Measurements from ENCODE around the gene RAD21L1. TPM values are rescaled to one million over a fixed set of nuclear protein-coding genes. Genes with fewer than 3 reads are reported as not detected.

Gene RAD21L1
- total RNA-seq, 2 donors from 2014 or later, result 1.4 TPM; not detected in 1

DNA sequence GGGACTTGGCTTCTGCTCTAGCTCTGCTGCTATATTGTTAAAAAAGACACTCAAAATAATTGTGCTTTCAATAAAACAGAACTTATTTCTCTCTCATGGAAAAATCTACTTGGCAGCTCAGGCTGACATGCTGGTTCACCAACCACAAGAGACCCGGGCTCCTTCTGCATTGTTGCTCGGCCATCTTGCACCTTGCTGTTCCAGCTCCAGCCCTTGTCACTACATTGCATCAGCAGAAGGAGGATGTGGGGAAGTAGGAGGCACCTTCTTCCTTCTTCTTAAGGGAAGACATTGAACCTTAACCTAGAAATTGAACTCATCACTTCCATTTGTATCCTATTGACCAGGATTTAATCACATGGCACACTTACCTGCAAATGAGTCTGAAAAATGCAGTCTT lies 29.2 kb upstream of the RAD21L1 start:
- TF ChIP-seq CTCF (conservative IDR thresholded peaks at IDR 0.05), result no peak
- Mint-ChIP-seq H3K27ac (no peak overlapping the region), H3K9me3 (no peaks in the 10 kb centered on the region), H3K27me3 (ENCODE audit: insufficient read depth) (peaks cover 30% of the 10 kb centered on the region), H3K36me3 (ENCODE audit: low read depth) (no peaks in the 10 kb centered on the region), H3K4me1 (no peaks in the 10 kb centered on the region), H3K4me3 (no peak overlapping the region)
- Histone ChIP-seq H3K9me3 (ENCODE audit: control insufficient read depth, low read length) (no peaks in the 10 kb centered on the region), H3K4me1 (ENCODE audit: control insufficient read depth, insufficient read depth, low read length) (no peaks in the 10 kb centered on the region), H3K27ac (ENCODE audit: low read depth, low read length) (no peak overlapping the region), H3K36me3 (ENCODE audit: control insufficient read depth, insufficient read depth, low read length) (no peaks in the 10 kb centered on the region), H3K9ac (ENCODE audit: extremely low read depth, low read length, poor library complexity, severe bottlenecking) (no peak overlapping the region), H3K27me3 (ENCODE audit: control insufficient read depth, insufficient read depth, low read length, poor library complexity, severe bottlenecking) (peaks cover 10% of the 10 kb centered on the region), H3K4me3 (ENCODE audit: low read length) (no peak overlapping the region)
- 93% methylated on average over 2 of the region's 2 CpGs; no CpG with 5 or more reads in 1 of the 2 experiments for WGBS, 2 experiments (ENCODE audit: insufficient coverage in 1 of 2, insufficient read length in 1 of 2)
- no peak for DNase-seq

- Mint-ChIP-seq H3K4me1 (no peaks in the 10 kb centered on the region), H3K9me3 (no peaks in the 10 kb centered on the region), H3K27me3 (ENCODE audit: insufficient read depth) (peaks cover 31% of the 10 kb centered on the region), H3K4me3 (no peak overlapping the region), H3K27ac (no peak overlapping the region), H3K36me3 (ENCODE audit: low read depth) (no peaks in the 10 kb centered on the region)
- Histone ChIP-seq H3K27ac (ENCODE audit: low read depth, low read length) (no peak overlapping the region), H3K36me3 (ENCODE audit: control insufficient read depth, insufficient read depth, low read length) (no peaks in the 10 kb centered on the region), H3K9ac (ENCODE audit: extremely low read depth, low read length, poor library complexity, severe bottlenecking) (no peak overlapping the region), H3K4me3 (ENCODE audit: low read length) (no peak overlapping the region), H3K4me1 (ENCODE audit: control insufficient read depth, insufficient read depth, low read length) (no peaks in the 10 kb centered on the region), H3K9me3 (ENCODE audit: control insufficient read depth, low read length) (no peaks in the 10 kb centered on the region), H3K27me3 (ENCODE audit: control insufficient read depth, insufficient read depth, low read length, poor library complexity, severe bottlenecking) (peaks cover 10% of the 10 kb centered on the region)
- DNase-seq, result no peak
- 89 to 92% methylated on average over 7 of the region's 7 CpGs for WGBS, 2 experiments (ENCODE audit: insufficient coverage in 1 of 2, insufficient read length in 1 of 2)
- no peak for TF ChIP-seq CTCF (conservative IDR thresholded peaks at IDR 0.05)
Observed at GRCh38 chr20:1197801-1198200, 28.0 kb upstream of the RAD21L1 start.

GRCh38 chr20:1198751-1199150 lies 27.1 kb upstream of the RAD21L1 start:
- no peak overlapping the region for H3K27ac ChIP-seq (ENCODE audit: low read depth, low read length)
- no peak for TF ChIP-seq CTCF (conservative IDR thresholded peaks at IDR 0.05)
- H3K4me3 ChIP-seq (ENCODE audit: low read length), result no peak overlapping the region
- H3K4me3 Mint-ChIP-seq, result no peak overlapping the region
- no peak overlapping the region for H3K27ac Mint-ChIP-seq
- peaks cover 31% of the 10 kb centered on the region for H3K27me3 Mint-ChIP-seq (ENCODE audit: insufficient read depth)
- H3K4me1 Mint-ChIP-seq, result no peaks in the 10 kb centered on the region
- H3K4me1 ChIP-seq (ENCODE audit: control insufficient read depth, insufficient read depth, low read length), result no peaks in the 10 kb centered on the region
- H3K36me3 ChIP-seq (ENCODE audit: control insufficient read depth, insufficient read depth, low read length), result no peaks in the 10 kb centered on the region
- H3K27me3 ChIP-seq (ENCODE audit: control insufficient read depth, insufficient read depth, low read length, poor library complexity, severe bottlenecking), result peaks cover 10% of the 10 kb centered on the region
- DNase-seq, result no peak
- 95 to 97% methylated on average over 3 to 5 of the region's 5 CpGs for WGBS, 2 experiments (ENCODE audit: insufficient coverage in 1 of 2, insufficient read length in 1 of 2)
- H3K9me3 Mint-ChIP-seq, result no peaks in the 10 kb centered on the region
- H3K9ac ChIP-seq (ENCODE audit: extremely low read depth, low read length, poor library complexity, severe bottlenecking), result no peak overlapping the region
- no peaks in the 10 kb centered on the region for H3K36me3 Mint-ChIP-seq (ENCODE audit: low read depth)
- H3K9me3 ChIP-seq (ENCODE audit: control insufficient read depth, low read length), result no peaks in the 10 kb centered on the region

Measured in endodermal cell (in vitro differentiated cells).